Activated CD4-positive, alpha-beta T cell treated with anti-CD3 and anti-CD28 coated beads, Interleukin-2, amount 50 U/mL, for 4 hours (primary cell): ENCODE data around the gene CDC25C.
A peak's percentile ranks its signal among the peaks of the same experiment; 100 is the strongest.

ENCODE experiments used
- DNase-seq, 2 experiments: peaks; one replicate each; pipeline ENCODE4 v3.0.0-alpha.2; 2020

CDC25C gene

DNA sequence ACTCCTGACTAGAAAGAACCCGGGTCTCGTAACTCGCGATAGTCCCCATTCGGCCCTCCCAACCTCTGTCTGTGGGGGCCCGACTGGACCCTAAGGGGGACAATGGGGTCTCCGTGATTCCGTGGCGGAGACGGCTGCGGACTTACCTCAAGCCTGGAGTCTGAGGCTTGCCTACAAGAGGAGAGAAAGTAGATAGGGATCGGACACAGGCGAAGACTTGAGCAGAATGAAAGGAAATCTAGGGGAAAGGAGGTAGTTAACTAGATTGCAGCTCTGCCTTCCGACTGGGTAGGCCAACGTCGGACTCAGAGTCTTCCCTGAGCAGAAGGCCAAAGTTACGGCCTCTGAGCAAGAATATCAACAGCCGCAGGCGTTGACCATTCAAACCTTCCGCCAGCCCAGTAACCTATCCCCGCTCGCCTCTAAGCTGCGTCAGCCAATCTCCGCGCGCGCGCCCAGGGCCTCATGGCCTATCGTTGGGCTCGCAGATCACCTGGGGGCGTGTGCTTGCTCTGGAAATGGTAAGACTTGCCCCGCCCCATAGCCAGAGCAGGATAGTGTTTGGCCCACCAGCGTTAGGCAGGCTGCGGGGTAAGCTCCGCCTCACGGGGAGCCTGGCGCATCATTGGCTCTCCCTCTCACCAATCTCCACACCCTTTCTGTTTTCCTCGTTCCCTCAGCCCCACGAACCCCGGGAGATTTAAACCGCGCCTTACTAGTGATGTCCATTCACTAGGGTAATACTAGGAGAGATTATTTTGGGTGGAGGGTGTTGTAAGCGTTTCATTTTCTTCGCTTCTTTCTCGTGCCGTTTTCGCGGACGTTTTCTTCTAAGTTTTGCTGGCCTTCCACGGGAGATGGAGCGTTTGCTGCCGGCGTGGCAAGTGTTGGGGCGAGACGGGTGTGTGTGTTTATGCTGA is at the start of gene CDC25C:
TSS of gene CDC25C (minus strand) at position 356 of the 920 bp plus-strand sequence. CDS start 624 bp downstream, outside the sequence.
- peak; percentile 96 for DNase-seq

DNA sequence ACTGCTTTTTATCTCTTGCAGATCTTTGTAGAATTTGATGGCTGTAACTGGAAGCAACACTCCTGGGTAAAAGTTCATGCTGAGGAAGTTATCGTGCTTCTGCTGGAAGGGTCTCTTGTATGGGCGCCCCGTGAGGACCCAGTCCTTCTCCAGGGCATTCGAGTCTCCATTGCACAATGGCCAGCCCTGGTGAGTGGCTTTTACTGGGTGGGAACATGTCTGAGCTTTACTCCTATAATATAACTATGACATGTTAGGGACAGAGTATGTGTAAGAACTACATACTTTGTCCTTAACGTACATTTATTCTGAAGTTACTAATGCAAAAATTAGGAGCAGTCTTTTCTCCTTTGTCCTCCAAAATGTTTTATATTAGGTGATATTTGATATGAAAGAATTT is 41.0 kb upstream of the CDC25C start:
- DNase-seq, result no peak

DNA sequence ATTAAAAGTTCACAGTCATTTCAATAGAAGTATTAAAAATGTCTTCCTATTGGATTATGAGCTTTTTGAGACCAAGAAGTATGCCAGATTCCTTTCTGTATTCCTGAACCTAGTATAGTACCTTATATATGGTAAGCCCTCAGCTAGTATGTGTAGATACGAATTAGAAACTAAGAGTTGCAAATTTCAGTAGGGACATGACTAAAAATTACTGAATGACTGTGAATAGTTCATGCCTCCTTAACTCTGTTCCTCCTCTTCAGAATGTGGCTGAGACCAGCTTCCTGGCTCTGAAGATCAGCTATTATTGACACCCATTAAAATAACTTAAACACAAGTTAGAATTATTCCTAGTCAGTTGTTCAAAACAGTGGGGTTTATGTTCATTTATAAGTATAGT is 40.6 kb upstream of the CDC25C start:
- no peak for DNase-seq

DNA sequence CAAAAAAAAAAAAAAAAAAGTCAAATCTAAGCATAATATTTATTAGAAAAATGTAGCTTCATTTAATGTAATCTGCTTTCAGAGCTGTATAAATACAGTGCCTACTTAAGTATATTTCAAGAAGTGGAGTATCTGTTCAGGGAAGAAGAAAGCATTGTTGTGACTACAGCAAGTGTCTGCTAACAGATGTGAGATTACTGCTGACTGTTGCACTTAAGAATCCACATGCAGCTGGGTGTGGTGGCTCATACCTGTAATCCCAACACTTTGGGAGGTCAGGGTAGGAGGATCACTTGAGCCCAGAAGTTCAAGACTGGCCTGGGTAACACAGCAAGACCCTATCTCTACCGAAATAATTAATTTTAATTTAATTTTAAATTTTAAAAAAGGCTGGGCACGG is 39.9 kb upstream of the CDC25C start:
- DNase-seq, result no peak

DNA sequence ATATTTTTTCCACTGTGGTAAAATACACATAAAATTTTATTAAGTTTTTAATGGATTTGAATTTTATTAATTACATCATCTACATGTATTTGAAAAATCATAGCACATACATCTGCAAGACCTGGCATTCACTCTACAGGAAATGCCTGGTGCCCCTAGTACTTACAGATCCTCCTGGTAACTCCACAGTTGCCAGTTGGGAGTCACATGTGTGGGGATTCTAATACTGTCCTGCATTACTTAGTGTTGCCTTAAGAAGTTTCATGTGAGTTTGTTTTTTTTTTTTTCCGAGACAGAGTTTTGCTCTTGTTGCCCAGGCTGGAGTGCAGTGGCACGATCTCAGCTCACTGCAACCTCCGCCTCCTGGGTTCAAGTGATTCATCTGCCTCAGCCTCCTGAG is 38.9 kb upstream of the CDC25C start:
- DNase-seq, result no peak

DNA sequence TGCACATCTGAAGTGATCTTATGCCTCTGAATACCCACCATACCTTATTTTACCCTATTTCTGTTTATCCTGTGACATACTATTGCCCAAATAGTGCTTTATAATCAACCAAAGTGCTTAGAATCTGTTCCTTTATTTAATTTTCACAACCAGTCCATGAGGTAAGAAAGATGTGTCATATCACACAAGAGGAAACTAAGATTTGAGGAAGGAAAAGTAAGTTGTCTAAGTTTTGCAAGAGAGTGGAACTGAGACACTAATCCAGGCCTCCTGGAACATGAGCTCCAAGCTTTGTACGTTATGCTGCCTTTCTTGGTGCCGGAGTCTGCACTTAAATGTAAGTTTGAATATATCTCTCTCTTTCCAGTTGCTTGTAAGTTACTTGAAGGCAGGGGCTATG is 38.1 kb upstream of the CDC25C start:
- no peak for DNase-seq

DNA sequence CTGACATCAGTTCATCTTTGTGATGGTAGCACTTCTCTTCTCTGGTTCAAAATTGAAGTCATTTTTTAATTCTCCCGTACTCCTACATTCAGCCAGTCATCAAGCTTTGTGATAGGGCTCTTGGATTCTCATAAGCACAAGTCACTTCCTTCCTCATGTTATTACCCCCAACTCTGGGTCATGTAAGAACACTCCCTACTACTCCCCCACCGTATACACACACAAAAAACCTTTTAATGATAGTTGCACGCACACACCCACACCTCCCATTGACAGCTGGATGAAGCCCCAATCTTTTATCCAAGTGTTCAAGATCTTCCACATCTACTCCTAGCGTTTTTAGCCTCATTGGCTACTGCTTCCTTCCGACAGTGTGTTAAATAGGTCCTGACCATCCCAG is 37.7 kb upstream of the CDC25C start:
- no peak for DNase-seq

DNA sequence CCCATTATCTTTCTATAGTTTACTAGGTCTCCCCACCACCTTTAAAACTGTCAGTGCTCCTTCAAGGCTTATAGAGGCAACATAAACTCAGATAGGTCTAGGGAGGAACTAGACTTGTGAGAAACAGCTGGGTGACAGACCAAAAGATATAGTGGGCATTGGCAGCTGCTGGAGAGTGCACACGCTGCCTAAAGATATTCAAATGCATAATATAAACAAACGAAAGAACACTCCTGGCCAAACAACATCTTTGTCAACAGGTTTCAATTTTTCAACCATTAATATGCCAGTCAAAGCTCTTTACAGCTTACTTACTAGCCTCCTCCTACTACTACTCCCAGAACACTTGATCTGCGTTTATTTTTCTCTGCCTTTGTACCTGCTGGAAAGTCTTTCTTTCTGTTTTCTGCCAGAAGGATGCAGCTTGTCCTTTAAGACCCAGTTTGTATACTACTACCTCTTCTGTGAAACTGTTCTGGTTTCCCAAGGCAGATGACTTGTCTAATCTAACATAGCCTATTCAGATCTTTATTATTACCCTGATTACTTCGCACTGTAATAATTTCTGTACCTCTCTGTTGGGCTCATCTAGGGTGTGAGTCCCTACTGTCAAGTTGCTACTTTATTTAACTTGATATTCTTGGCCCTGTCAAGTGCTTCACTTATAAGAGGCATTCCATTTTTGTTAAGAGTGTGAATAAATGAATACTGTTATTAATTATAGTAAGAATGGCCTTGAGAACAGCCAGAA is 35.2 kb upstream of the CDC25C start:
- no peak for DNase-seq

DNA sequence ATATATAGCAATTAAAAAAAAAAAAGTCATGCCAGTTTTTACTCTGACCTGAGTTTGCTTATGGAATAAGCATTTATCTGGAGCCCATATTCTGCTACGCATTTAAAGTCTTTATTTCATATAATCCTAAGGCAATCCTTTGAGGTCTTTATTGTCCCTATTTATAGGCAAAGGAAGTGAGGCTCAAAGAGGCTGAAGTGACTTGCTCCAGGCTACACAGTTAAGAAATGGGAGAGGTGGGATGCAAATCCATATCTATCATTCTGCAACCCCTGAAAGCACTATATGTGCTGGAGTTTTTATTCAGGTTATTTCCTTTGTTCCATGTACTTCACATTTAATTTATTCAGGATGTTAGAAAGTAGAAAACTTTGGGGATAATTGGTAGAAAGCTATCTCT is 33.0 kb upstream of the CDC25C start:
- DNase-seq, result no peak

DNA sequence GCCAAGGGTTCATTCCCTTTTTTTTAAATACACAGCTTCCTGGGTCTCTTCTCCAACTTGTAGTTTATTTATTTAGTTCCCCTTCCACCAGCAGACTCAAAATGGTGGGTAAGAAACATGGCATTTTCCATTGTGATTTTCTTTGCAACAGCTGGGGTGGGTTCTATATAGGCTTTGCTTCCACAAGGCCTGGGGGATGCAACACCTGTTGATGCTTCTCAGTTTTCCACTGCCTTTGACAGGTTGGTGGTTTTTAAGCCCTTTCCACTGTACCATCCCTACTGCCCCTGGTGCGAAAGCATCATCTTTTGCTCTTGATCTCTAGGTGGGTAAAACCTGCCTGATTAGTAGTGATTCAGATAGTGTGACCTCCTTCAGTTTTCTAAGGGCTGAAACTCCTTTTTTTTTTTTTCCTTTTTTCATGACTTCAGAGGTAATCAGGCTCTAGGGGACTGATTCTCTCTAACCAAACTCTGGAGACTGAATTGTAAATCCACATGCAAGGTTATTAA is 29.4 kb upstream of the CDC25C start:
- no peak for DNase-seq

DNA sequence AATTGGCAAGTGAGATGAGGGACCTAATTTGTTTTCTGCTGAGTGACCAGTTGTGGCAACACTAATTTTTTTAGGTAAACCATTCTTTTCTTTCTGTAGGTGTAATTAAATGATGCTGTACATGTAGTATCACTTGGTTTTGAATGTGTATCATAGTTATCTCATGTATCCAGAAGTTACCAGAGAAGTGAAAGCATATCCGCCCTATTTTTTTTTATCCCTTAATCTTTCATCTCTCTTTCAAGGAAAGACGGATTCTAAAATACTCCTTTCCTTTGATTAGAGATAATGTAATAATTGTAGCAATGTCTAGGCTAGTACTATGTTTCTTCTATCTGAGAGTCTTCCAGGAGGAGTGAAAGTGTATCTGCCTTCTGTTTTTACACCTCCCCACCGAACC is 28.0 kb upstream of the CDC25C start:
- no peak for DNase-seq

DNA sequence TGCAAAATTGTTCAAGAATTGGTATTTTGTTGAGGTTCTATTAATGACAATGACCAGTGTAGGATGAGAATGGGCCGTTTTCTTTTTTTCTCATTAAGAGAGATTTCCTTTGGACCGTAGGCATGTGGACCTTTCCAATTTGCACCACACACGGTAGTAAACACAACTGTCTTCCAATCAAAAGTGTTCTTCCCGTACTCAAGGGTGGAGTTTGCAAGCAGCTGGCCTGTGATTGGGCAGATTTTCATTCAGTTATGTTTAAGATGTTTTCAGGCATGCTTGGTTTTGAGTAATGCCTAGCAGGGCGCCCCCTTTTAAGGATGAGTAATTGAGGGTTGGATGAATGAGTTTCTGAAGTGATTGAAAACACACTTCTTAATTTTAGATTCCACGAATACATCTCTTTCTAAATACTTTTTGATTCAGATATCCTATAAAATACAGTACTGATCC is 23.3 kb upstream of the CDC25C start:
- peak; percentile 34 to 44 for DNase-seq

DNA sequence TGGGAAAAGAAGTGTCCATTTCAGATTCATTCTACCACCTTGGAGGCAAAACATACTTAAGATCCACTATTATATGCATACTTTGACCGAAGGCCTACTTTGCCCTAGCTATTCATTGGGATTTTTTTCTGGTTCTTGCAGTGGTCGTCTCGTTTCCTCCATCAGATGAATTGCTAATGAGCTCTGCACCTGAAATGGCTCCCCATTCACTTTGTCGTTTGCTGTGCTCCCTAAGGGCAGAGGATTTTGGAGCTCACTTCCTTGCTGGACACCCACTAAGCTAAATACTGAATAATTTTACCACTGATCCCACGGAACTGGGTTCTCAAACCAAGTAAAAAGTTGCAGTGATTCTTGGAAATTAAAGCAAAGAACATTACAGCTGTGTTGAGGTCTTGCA is 22.8 kb upstream of the CDC25C start:
- no peak for DNase-seq

DNA sequence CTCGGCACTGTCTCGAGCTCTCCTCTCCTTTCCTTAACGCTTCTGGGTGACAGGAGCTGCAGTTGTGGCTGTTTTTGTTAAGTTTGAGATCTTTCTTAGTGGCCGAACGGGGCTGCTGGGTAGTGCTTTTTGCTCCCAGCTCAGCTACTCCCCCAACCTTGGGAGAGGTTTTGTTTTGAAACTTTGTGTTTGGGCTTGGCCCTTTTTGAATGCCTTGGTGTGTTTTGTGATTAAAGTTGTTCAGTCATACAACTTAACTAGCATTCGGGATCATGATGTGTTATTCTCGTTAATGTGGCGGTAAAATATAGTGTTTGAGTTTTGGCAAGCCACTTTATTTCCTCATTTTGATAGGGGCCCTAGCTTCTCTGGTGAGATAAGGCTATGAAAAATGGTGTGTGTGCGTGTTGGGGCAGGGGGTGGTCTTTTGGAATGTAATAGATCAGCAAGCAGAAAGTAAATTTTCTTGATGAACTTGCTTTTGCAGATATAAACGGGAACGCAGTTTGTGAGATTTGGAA is 22.0 kb upstream of the CDC25C start:
- peak in 1 of 2 experiments; percentile 7 for DNase-seq

DNA sequence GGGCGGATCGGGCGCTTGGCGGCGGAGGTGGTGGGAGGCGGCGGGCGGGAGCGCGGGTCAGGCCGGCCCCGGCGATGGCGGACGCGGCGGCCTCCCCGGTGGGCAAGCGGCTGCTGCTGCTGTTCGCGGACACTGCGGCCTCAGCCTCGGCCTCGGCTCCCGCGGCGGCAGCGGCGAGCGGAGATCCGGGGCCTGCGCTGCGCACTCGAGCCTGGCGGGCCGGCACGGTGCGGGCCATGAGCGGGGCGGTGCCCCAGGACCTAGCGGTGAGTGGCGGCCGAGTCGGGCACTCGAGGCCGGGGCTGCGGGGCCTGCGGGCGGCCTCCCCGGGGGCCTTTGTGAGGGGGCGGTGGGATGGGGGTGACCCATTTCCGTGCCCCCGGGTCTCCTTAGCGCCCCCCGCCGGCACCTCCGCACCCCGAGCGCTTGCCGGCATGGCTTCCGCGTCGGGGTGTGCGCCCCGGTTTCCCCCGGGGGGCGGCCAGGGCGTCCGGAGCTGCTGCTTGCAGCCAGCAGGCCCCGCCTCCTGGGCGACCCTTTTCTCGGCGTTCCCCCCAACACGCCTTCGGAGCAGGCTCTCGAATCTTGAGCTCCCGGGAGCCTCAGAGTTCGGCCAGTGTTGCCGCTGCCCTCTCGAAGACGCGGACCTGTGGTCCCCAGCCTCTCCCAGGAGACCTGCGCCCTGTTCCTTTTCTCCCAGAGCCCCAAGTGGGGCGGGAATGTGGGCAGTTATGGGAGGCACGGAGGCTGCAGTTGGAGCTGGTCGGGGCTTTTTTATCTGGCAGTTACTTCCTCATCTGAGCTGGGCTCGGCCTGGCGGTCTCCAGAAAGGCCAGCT is 21.3 kb upstream of the CDC25C start:
- DNase-seq, result peak; percentile 59 to 64

DNA sequence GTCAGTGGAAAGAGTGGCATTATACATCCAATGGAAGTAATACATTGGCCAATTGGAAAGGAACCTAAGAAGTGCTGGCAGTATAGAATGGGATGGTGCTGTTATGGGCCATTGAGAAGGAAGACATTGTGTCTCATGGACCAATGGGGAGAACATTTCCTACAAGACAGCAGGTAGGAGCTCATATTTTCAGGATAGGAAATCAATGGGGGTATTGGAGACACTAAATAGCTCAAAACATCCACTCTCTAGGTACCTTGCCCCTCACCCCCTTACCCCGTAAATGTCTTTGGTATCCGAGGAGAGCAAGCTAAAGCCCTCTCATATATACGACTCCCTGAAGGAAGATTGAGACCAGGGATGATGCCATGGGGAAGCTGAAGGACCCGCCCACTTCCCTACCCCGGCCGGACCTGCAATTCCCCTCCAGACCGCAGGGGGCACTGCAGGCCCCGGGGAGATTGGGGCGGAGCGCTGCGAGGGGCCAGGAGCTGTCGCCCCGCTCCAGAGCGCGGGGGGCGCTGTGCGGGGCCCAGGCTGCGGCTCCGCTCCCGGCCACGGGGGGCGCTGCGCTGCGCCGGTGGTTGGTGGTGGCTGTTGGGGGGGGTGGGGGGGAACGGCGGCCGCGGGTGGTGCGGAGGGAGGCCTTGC is 20.6 kb upstream of the CDC25C start, which contains the start of gene KDM3B:
TSS of gene KDM3B (plus strand) at position 615 of the 651 bp plus-strand sequence. CDS start 111 bp downstream, outside the sequence.
- DNase-seq, result peak; percentile 85 to 86

DNA sequence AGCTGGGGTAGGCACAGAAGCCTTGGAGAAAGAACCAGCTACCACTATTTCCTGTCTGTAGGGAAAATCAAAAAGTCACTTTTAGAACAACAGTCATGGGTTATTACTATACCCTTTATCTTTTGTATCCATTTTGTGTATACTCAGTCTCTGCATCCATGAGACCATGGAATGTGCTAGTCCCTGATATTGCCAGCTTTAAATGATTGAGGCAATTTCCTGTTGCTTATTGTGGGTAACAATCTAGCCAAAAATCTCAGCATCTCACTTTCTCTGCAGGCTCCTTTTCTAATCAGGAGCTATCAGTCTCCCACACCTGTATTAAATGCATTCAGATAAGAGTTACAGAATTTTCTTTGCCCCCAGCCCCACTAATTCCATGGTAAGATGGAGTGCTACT is 19.9 kb upstream of the CDC25C start:
- no peak for DNase-seq

DNA sequence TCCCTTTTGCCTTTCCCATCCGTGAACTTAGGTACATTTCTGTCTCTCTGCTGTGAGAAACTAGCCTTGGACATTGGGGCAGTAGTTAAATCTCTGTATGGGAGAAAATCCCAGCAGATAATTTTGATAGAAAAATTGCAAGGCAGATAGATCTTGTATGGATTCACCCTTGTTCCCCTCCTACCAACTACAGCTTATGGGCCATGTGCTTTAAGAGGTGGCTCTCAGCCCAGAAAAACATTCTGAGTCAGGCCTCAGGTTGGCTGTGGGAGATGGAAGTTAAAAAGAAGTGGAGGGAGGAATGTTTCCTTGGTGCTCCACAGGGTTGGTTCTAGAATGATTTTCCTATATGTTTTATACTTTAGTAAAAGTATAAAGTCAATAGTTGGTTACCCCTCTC is 19.5 kb upstream of the CDC25C start:
- DNase-seq, result no peak

DNA sequence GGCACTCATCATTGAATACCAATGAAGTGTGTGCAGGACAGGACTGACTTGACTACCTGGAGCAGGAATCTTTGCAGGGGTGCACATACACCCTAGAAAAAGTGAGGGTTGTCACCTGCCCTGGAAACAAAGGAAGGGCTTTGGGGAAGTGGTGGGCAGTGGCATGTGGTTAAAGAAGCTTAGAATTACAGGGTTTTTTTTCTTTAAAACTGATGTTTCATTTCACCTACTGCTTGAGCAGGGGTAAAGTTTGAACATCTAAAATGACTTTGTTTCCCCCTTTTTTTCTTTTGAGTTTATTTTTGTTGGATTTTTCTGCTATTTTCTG is 18.9 kb upstream of the CDC25C start:
- DNase-seq, result no peak

DNA sequence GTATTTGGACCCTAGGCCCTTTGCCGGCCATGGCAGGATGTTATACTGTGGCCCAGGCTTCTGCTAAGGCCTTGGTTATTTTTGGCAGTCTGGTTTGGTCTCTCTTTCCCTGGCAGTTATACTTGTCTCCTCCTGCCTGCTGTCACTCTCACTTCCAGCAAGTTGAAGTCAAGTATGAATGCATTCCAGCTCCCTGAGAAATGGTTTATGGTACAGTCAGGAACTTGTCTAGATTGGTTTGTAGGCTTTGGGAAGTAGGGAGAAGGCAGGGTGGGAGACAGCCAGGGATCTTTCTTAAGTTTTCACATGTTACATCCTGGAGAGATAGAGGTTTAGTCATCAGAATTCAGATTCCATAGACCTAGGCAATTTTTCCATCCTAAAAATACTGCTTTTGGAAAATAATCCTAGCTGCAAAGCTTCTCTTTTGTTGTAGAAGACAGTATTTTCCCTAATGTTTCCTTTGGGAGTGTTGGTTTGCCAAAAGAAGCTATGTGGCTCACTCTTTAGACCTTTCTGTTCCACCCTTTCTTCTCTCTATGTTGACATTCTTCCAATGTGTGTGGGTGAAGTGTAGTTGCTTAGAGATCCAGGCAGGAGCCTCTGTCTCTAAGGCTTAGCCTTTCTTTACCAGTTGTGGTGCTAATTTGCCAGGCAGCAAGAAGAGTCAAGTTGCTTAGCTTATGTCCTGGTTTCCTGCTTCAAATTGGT is 18.4 kb upstream of the CDC25C start:
- no peak for DNase-seq

DNA sequence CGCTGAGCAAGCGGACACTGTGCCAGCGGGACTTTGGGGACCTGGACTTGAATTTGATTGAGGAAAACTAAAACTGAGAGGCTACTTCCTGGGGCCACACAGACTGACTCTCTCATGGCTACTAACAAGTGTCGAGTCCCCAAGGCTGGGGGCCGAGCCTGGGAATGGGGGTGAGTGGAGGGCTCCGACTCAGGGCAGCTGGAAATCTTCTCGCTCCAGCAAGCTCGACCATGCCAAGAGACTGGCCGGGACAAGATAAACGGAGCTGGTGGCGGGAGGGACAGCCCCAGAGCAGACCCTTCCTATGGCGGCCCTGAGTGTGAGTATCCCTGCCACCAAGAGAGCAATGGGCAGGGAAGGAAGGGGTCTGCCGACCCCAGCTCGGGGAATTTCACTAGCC is 15.3 kb upstream of the CDC25C start:
- DNase-seq, result no peak
